GM13977 (cell line): ENCODE measurements around the gene ART4.

ENCODE experiments used
- DNase-seq: peaks from one replicate; pipeline ENCODE4 v3.0.0; 2012; ENCODE audit warnings: low spot score
- CTCF ChIP-seq: IDR thresholded peaks from 2 replicates; pipeline ENCODE4 v1.5.1; 2012; ENCODE audit warnings: mild to moderate bottlenecking, control low read depth; ENCODE audit not compliant: insufficient read depth; ENCODE audit errors: extremely low read depth, missing control alignments
- in situ Hi-C: fragments of 300-500 bp; cut with MboI; formaldehyde crosslinking; loops from one replicate; pipeline ENCODE4 v1.12.0; 2022; ENCODE audit warnings: low sequenced_read_pairs, low pct_unique_long_range_greater_than_20kb, mixed read lengths, inconsistent platforms; ENCODE audit not compliant: unreplicated experiment

Gene ART4

GRCh38 chr12:14846042-14846587 lies 2.8 kb upstream of the ART4 start:
- no peak for TF ChIP-seq CTCF
- in situ Hi-C loops: loop anchor here (5.0 kb wide), 1 partner anchor 151 kb away; no protein-coding TSS in a partner anchor
- DNase-seq: no peak

- peak; percentile 58 for DNase-seq
- TF ChIP-seq CTCF: peak; percentile 79
- in situ Hi-C loops: loop anchor here (5.0 kb wide), 1 partner anchor 152 kb away; no protein-coding TSS in a partner anchor
Observed at GRCh38 chr12:14845350-14845750, 2.0 kb upstream of the ART4 start.

- no peak for DNase-seq
- no peak for TF ChIP-seq CTCF
- in situ Hi-C loops: no loop called here
Observed at GRCh38 chr12:14844401-14844800, 1.1 kb upstream of the ART4 start.

GRCh38 chr12:14842315-14842714 lies 1.0 kb downstream of the ART4 start:
- no peak for DNase-seq
- in situ Hi-C loops: no loop called here
- TF ChIP-seq CTCF: no peak

- no peak for DNase-seq
- in situ Hi-C loops: no loop called here
- TF ChIP-seq CTCF: no peak
Observed at GRCh38 chr12:14841761-14842160, 1.6 kb downstream of the ART4 start.

- in situ Hi-C loops: no loop called here
- no peak for TF ChIP-seq CTCF
- DNase-seq: no peak
Observed at GRCh38 chr12:14840616-14841015, 2.7 kb downstream of the ART4 start.

- in situ Hi-C loops: no loop called here
- TF ChIP-seq CTCF: no peak
- no peak for DNase-seq
Observed at GRCh38 chr12:14839262-14839661, 4.1 kb downstream of the ART4 start.
